H1 (cell line): ENCODE results near the gene C10orf95.

Experiments used
- CEBPB ChIP-seq: IDR thresholded peaks from 2 replicates; pipeline ENCODE4 v1.6.1; 2012; ENCODE audit warnings: low read depth, low read length
- EGR1 ChIP-seq: IDR thresholded peaks from 2 replicates; pipeline ENCODE4 v1.6.1; 2011; ENCODE audit warnings: low read depth, low read length, borderline replicate concordance
- GABPA ChIP-seq: IDR thresholded peaks from 2 replicates; pipeline ENCODE4 v1.6.1; 2011; ENCODE audit warnings: mild to moderate bottlenecking, low read length, moderate library complexity, borderline replicate concordance; ENCODE audit not compliant: insufficient read depth
- RAD21 ChIP-seq, 2 experiments: IDR thresholded peaks in 1 of 2; conservative IDR thresholded peaks in 1 of 2; 2 replicates each; pipeline ENCODE4 v1.6.1; 2011; ENCODE audit warnings: low read depth in 2 of 2, low read length in 2 of 2, improper control_type of control experiment in 1 of 2, inconsistent platforms in 1 of 2, mild to moderate bottlenecking in 1 of 2, moderate library complexity in 1 of 2
- RFX5 ChIP-seq: IDR thresholded peaks from 2 replicates; pipeline ENCODE4 v1.6.1; 2011; ENCODE audit warnings: low read depth, low read length, improper control_type of control experiment, borderline replicate concordance

GRCh38 chr10:102424916-102425315 lies 26.4 kb downstream of the C10orf95 start:
- TF ChIP-seq EGR1: no peak
- TF ChIP-seq RAD21 (IDR thresholded peaks at IDR 0.05 in 1 of 2, conservative IDR thresholded peaks at IDR 0.05 in 1 of 2; ENCODE audit: low read depth in 2 of 2, low read length in 2 of 2): no peak
- TF ChIP-seq CEBPB: no peak
- TF ChIP-seq RFX5: no peak
- no peak for TF ChIP-seq GABPA
